Hepatic stellate cell (primary cell): ENCODE results near the gene KIN.
"Not testable (repeated sequence)": the region's sequence is repeated elsewhere in the genome, so short reads cannot be mapped to it uniquely, and the experiment has no call there.

Experiments used
- DNase-seq: peaks from one replicate; pipeline ENCODE4 v3.0.0; 2011; ENCODE audit warnings: low spot score

The KIN gene

GRCh38 chr10:7794251-7795026 is 6.6 kb upstream of the KIN start:
- DNase-seq, result no peak

GRCh38 chr10:7792541-7792940 is 4.7 kb upstream of the KIN start:
- DNase-seq, result no peak

- peak; percentile 21 for DNase-seq
Measured at GRCh38 chr10:7789390-7789789, 1.6 kb upstream of the KIN start.

DNA sequence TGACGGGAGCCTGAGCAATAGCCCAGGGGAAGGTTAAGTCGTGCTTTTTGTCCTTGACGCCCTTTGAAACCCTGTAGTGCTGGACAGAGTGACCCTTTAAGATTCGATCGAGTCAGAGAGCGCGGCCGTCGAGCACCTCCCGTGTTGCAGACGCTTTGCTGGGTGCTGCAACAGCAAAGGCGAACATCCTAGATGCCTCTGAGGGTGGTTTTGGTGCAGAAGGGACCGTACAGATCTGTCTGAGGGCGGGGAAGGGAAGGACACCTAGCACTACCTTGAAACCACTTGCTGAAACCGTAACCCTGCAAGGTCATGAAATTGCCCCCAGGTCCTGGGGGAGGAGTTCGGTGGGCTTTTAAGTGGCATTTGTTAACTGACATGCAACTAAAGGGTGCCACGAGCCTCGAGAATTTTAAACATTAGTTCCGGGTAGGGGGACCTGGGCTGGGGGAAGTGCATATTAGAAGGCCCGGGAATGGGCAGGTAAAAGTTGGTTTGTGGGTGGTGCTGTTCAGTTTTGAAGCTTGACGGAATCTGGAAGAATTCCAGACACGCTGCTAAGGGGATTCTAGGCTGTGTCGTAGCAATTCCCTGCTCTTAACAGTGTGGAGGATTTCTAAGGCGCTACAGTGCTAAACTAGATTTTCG is 970 bp upstream of the KIN start:
- DNase-seq, result peak; percentile 25

DNA sequence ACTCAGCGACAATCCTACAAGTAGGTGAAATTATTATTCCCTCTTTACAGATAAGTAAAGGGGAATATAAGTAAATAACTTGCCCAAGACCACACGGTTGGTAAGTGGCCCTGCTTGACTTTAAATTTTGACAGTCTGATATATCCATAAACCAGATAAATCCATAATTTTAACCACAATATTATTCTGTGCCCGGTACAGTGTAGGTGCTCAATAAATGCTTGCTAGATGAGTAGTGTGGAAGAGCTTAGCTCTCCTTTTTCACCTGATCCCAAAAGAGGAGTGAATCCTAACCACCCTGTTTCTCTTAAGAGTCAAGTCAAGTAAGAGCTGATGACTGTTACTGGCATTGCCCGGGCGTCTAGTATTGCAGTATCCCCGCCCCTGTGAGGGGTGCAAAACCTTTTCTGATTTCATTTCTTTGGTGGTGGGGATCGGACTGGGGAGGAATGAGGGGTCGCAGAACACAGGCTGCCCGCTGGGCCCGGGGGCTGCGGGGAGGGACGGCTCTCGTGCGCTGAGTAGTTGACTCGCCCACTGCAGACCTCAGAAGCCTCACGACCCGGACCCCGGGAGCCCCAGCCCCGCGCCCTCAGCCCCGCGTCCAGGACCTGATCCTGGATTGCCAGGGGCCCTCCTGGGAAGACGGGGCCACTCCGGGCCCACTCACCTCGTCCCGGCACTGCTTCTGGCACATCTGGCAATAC is 490 bp downstream of the KIN start:
- DNase-seq, result peak; percentile 47

GRCh38 chr10:7786430-7786829 is 1.4 kb downstream of the KIN start:
- DNase-seq, result no peak

GRCh38 chr10:7782194-7782593 is 5.6 kb downstream of the KIN start:
- not testable (repeated sequence) for DNase-seq

DNA sequence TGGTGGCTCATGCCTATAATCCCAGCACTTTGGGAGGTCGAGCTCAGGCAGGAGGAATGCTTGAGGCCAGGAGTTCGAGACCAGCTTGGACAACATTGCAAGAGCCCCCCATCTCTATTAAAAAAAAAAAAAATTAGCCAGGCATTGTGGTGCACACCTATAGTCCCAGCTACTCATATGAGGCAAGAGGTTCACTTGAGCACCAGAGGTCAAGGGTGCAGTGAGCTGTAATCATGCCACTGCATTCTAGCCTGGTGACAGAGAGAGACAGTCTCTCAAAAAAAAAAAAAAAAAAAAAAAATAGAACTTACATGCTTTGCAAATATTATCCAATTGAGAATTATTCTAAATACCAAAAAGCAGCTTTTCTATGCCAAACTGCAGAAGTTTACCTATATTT is 11.0 kb downstream of the KIN start:
- no peak for DNase-seq

GRCh38 chr10:7773845-7774801 is 13.7 kb downstream of the KIN start:
- DNase-seq, result no peak

DNA sequence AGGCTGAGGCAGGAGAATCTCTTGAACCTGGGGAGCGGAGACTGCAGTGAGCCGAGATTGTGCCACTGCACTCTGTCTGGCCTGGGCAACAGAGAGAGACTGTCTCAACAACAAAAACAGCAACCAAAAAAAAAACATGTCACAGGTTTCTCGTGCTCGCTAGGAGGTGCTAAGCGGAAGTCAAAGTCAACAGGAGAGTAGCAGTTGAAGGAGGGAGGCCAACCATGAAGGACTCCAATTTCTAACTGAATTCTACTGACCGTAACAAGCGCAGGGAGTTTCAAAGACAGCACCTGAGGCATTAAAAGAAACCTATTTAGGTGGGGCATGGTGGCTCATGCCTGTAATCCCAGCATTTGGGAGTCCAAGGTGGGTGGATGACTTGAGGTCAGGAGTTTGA is 19.4 kb downstream of the KIN start:
- DNase-seq, result no peak

DNA sequence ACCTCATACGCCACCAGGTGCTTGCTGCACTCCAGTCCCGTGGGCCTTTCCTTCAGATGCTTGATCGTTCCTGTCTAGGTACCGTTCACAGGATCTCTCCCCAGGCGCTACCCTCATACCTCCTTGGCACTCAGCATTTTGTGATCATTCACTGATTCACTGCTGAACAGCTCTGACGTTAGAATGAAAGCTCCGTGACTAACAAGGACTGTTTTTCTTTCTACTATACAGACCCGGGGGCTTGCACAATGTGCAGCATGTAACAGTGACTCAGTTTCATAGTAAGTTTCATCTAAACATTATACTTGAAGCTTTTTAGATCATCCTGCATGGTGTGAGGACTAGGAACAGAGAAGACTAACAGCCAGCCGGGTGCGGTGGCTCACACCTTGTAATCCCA is 20.6 kb downstream of the KIN start:
- peak; percentile 36 for DNase-seq

GRCh38 chr10:7766241-7766640 is 21.6 kb downstream of the KIN start:
- no peak for DNase-seq

DNA sequence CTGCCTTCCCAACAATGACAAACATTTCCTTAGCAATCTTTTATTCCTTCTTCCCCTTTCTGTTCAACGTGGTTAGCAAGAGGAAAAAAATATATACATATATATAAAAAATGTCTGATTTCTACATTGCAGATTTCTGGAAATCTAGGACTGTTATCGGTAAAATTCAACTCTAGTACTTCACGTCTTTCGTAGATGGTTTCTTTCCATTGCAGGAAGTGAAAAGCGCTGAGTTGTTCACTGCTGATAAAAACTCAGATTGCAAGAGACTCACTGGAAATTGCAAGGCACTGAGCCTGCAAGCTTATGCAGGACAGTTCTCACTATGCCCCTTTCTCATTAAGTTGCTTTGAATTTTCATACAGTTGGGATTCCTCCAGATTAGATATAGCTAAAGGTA is 23.9 kb downstream of the KIN start:
- no peak for DNase-seq

DNA sequence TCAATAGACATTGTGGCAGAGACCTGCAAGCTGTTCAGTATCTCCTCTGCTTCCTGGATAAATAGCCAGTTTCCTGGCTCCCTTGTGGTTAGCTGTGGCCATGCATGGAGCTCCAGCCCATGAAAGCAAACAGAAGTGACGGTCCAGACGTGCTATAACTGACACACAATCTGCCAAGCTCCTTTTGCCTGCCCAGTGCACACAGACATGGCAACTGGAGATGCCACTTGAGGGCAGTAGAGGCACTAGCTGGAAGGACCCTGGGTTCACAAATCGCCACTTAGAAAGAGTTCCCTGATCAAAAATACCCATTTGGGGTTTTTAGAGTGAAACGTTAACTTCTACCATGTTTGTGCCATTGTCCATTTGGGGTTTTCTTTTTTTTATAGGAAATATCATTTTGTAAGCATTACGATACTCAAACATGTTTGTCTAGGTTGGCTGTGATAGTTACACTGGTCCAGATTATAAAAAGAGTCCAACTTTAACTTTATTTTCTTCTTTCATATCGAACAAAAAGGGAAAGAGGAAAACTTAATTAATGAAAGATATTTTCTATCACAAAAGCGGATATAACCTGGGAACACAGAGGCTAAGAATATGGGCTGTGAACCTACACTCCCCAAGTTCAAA is 31.3 kb downstream of the KIN start:
- DNase-seq, result peak; percentile 24

DNA sequence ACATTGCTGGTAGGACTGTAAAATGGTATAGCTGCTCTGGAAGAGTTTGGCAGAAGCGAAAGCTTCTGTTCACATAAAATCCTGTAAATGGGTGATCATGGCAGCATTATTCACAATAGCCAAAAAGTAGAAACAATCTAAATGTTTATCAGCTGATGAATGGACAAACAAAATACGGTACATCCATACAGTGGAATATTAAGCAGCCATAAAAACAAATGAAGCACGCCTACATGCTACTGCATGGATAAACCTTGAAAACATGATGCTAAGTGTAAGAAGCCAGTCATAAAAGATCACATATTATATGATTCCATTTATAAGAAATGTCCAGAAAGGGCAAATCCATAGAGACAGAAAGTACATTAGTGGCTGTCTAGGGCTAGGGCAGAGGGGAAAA is 32.7 kb downstream of the KIN start:
- DNase-seq, result no peak

DNA sequence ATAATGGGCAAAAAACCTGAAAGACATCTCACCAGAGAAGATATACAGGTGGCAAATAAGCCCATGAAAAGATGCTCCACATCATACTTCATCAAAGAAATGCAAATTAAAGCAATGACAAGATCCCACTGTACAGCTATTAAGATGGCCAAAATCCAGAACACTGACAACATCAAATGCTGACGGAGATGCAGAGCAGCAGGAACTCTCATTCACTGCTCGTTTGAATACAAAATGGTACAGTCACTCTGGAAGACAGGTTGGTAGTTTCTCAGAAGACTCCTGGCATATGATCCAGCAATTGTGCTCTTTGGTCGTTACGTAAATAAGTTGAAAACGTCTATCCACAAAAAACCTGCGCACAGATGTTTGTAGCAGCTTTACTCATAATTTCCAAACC is 35.5 kb downstream of the KIN start:
- no peak for DNase-seq

- no peak for DNase-seq
Measured at GRCh38 chr10:7750222-7750621, 37.6 kb downstream of the KIN start.

DNA sequence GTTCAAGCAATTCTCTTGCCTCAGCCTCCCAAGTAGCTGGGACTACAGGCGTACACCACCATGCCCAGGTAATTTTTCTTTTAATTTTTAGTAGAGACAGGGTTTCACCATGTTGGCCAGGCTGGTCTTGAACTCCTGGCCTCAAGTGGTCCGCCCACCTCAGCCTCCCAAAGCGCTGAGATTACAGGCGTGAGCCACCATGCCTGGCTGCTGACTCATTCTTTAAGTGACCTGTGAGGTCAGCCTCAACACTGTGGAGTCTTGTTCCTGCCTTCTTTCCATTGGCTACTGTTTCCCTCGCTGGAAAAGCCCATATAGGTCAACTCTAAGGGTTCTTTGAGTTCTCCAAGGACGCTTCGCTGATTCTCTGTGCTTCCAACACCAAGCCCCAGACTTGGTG is 39.2 kb downstream of the KIN start:
- DNase-seq, result not testable (repeated sequence)

GRCh38 chr10:7744307-7744706 is 43.5 kb downstream of the KIN start:
- DNase-seq, result no peak

GRCh38 chr10:7738536-7739407 is 49.0 kb downstream of the KIN start:
- no peak for DNase-seq

GRCh38 chr10:7734821-7735220 is 53.0 kb downstream of the KIN start:
- no peak for DNase-seq
